Prostate gland (tissue), 2 donors: Measurements from ENCODE around the gene DUSP15. TPM values are rescaled to one million over a fixed set of nuclear protein-coding genes. Genes with fewer than 3 reads are reported as not detected.
"Not testable (repeated sequence)": the region's sequence is repeated elsewhere in the genome, so short reads cannot be mapped to it uniquely, and the experiment has no call there.

Experiments used
- DNase-seq: peaks from one replicate; pipeline ENCODE4 v3.0.0-alpha.2; 2019; ENCODE audit warnings: low spot score
- H3K27ac ChIP-seq, 2 donors: fragments of 200-600 bp; sonication (generic); 2 replicates each; pipeline ENCODE4 v1.5.1; 2017 to 2019
- H3K27me3 ChIP-seq: fragments of 200-600 bp; sonication (generic); replicated peaks from 2 replicates; pipeline ENCODE4 v1.5.1; 2019; ENCODE audit not compliant: insufficient read depth
- H3K36me3 ChIP-seq, 2 donors: fragments of 200-600 bp; sonication (generic); 1 replicate in 1 of 2; 2 replicates in 1 of 2; pipeline versions ENCODE4 v1.5.1 to v1.8.1; 2017 to 2019
- H3K4me1 ChIP-seq: fragments of 200-600 bp; sonication (generic); replicated peaks from 2 replicates; pipeline ENCODE4 v1.5.1; 2019
- H3K4me3 ChIP-seq, 2 donors: fragments of 200-600 bp; sonication (generic); 2 replicates each; pipeline ENCODE4 v1.5.1; 2017 to 2019
- H3K9me3 ChIP-seq: fragments of 200-600 bp; sonication (generic); 2 replicates; pipeline ENCODE4 v1.5.1; 2017
- POLR2A ChIP-seq: fragments of 450-650 bp; IDR thresholded peaks from one replicate; pipeline ENCODE4 v1.6.1; 2016; ENCODE audit warnings: antibody characterized with exemption, mild to moderate bottlenecking
- POLR2AphosphoS5 ChIP-seq: sonication (generic); formaldehyde crosslinking; IDR thresholded peaks from one replicate; pipeline ENCODE4 v1.6.1; 2017; ENCODE audit warnings: antibody characterized with exemption
- WGBS: methylation state at CpG from one replicate; pipeline ENCODE4 v1.1.5; 2018; 5-methylcytosine and 5-hydroxymethylcytosine counted together
- intact Hi-C: fragments of 100-400 bp; cut with DNase I; formaldehyde crosslinking; loops from one replicate; pipeline ENCODE4 v1.14.2; 2022
- total RNA-seq, 2 donors: library from RNA; depleted of rRNA; stranded (reverse); fragments of >200 nt; gene quantifications; one replicate each; pipeline ENCODE4 v1.1.0, GENCODE V29; 2016
- TF ChIP-seq, protein P1 (sequence below), 4 experiments: fragments of 200-600 bp in 2 of 4; fragments of 450-650 bp in 2 of 4; sonication (generic) in 2 of 4; IDR thresholded peaks; 1 replicate in 3 of 4; 2 replicates in 1 of 4; pipeline ENCODE4 v1.5.1; 2016 to 2019; ENCODE audit warnings: antibody characterized with exemption in 4 of 4, mild to moderate bottlenecking in 2 of 4, moderate library complexity in 2 of 4

The DUSP15 gene
- total RNA-seq, 2 donors from 2014 or later = 1.7 to 57.9 TPM

DNA sequence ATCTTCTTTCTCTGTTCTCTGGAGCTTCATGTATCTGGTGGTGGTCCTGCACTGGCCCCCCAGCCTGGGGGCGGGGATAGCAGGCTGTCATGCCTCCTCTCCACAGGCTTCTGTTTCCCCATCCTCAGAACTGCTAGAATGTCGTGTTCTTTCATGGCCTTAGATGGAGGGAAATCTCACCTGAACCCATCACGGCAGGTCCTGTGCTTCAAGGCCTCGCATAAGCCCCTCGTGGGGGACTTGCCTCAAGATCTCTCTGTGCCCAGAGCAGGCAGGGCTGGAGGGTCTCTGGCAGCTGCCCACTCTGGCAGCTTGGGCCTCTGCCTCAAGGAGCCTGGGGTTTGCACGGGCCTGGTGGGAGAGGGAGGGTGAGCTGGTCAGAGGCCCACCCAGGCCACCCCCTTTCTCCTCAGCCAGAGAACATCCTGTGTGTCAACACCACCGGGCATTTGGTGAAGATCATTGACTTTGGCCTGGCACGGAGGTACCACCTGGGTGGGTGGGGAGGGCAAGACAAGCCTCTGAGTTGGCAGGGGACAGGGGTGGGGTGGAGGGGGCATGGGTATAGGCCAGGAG is 39.8 kb downstream of the DUSP15 start:
- H3K36me3 ChIP-seq = no peaks in the 10 kb centered on the region
- no peak for DNase-seq
- 86% methylated on average over 8 of the region's 8 CpGs for WGBS
- no peak overlapping the region for H3K27ac ChIP-seq
- H3K9me3 ChIP-seq = no peaks in the 10 kb centered on the region
- TF ChIP-seq POLR2AphosphoS5 (no peak), POLR2A (no peak)
- TF ChIP-seq, protein P1, sequence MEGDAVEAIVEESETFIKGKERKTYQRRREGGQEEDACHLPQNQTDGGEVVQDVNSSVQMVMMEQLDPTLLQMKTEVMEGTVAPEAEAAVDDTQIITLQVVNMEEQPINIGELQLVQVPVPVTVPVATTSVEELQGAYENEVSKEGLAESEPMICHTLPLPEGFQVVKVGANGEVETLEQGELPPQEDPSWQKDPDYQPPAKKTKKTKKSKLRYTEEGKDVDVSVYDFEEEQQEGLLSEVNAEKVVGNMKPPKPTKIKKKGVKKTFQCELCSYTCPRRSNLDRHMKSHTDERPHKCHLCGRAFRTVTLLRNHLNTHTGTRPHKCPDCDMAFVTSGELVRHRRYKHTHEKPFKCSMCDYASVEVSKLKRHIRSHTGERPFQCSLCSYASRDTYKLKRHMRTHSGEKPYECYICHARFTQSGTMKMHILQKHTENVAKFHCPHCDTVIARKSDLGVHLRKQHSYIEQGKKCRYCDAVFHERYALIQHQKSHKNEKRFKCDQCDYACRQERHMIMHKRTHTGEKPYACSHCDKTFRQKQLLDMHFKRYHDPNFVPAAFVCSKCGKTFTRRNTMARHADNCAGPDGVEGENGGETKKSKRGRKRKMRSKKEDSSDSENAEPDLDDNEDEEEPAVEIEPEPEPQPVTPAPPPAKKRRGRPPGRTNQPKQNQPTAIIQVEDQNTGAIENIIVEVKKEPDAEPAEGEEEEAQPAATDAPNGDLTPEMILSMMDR (IDR thresholded peaks at IDR 0.05) = no peak
- no peaks in the 10 kb centered on the region for H3K4me1 ChIP-seq
- H3K4me3 ChIP-seq = no peak overlapping the region
- intact Hi-C loops = no loop called here
- H3K27me3 ChIP-seq = no peaks in the 10 kb centered on the region

DNA sequence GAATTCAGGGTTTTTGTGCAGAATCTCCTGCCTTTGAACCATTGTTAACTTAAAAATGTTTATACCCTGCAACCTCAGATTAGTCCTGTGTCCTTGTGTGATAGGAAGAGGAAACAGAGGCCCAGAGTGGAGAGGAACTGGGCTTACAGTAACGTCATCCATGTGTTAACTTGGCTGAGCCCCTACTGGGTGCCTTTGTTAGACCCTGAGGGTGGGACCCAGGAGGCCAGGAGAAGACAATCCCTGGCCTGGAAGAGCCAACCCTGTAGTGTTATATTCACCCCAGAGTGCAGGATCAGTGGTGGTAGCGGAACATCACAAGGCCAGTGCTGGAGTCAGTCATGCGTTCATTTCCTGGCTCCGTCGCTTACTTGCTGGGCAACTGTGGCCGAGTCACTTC is 40.6 kb downstream of the DUSP15 start:
- intact Hi-C loops = loop anchor here (10.0 kb wide), 1 partner anchor 125 kb away; the partner anchor contains the start of gene PDRG1
- Histone ChIP-seq H3K4me3 (no peak overlapping the region), H3K36me3 (no peaks in the 10 kb centered on the region), H3K9me3 (no peaks in the 10 kb centered on the region), H3K27ac (no peak overlapping the region), H3K4me1 (no peaks in the 10 kb centered on the region), H3K27me3 (no peaks in the 10 kb centered on the region)
- TF ChIP-seq POLR2AphosphoS5 (no peak), POLR2A (no peak)
- TF ChIP-seq, protein P1 (IDR thresholded peaks at IDR 0.05) = no peak
- DNase-seq = no peak
- 92% methylated on average over 6 of the region's 6 CpGs for WGBS

DNA sequence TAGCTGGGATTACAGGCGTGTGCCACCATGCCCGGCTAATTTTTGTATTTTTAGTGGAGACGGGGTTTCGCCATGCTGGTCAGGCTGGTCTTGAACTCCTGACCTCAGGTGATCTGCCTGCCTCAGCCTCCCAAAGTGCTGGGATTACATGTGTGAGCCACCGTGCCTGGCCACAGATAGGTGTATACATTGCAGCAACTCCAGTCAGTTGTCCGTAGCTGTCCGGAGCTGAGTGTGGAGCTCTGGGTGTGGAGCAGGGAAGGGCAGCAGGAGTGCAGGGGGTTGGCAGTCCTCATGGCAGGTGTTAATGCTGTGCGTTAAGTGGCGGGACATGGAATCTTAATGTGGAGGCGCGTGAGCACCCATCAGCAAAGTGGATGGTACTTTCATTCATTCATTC is 42.3 kb downstream of the DUSP15 start:
- not testable (repeated sequence) for H3K27me3 ChIP-seq, H3K4me3 ChIP-seq, DNase-seq, H3K4me1 ChIP-seq, H3K27ac ChIP-seq, H3K9me3 ChIP-seq, H3K36me3 ChIP-seq
- 95% methylated on average over 11 of the region's 11 CpGs for WGBS
- intact Hi-C loops = loop anchor here (10.0 kb wide), 1 partner anchor 127 kb away; the partner anchor contains the start of gene PDRG1

DNA sequence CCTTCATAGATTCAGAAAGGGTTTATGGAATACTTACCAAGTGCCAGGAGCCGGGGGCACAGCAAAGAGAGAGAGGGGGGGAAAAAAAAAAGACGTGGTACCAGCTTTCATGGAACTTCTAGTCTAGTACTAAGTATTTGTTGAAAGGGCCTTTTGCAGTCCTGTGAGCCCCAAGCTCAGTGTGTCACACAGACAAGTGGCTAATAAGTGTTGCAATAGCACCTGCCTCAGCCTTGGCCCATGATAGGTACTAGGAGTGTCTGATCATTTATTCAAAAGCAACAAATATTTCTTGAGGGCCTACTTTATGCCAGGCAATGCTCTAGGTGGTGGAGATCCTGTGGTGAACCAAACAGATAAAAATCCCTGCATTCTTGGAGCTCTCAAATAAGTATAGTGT is 43.3 kb downstream of the DUSP15 start:
- Histone ChIP-seq H3K27ac (no peak overlapping the region), H3K36me3 (no peaks in the 10 kb centered on the region)

DNA sequence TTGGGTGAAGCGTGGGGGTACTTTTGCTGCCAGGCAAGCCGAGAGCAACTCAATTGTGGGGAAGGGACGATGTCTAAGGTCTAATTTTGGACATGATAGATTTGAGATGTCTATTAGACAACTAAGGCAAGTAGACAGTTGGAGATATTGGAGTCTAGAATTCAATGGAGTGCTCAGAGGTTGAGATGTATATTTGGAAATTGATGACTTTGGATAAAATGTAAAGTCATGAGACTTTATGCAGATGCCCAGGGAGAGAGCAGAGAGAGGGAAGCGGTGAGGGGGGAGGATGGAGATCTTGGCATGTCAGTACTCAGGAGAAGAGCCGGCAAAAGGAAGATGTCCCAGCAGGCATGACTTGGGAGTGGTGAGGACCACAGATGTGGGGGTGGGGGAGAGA is 44.3 kb downstream of the DUSP15 start:
- Histone ChIP-seq H3K27ac (no peak overlapping the region), H3K4me1 (no peaks in the 10 kb centered on the region), H3K36me3 (no peaks in the 10 kb centered on the region), H3K4me3 (no peak overlapping the region), H3K27me3 (no peaks in the 10 kb centered on the region), H3K9me3 (no peaks in the 10 kb centered on the region)
- DNase-seq = no peak
- intact Hi-C loops = loop anchor here (10.0 kb wide), 1 partner anchor 129 kb away; the partner anchor contains the start of gene PDRG1
- 92% methylated on average over 5 of the region's 5 CpGs for WGBS
- no peak for TF ChIP-seq POLR2AphosphoS5
- TF ChIP-seq, protein P1 (IDR thresholded peaks at IDR 0.05) = no peak
- TF ChIP-seq POLR2A = no peak

More for the DNA sequence above, 43.3 kb downstream of the DUSP15 start:
- intact Hi-C loops = loop anchor here (10.0 kb wide), 1 partner anchor 128 kb away; the partner anchor contains the start of gene PDRG1
- WGBS = 79% methylated on average over 2 of the region's 2 CpGs
- no peak overlapping the region for H3K4me3 ChIP-seq
- no peaks in the 10 kb centered on the region for H3K9me3 ChIP-seq
- no peak for DNase-seq
- TF ChIP-seq POLR2A (no peak), POLR2AphosphoS5 (no peak)
- TF ChIP-seq, protein P1 (IDR thresholded peaks at IDR 0.05) = no peak
- H3K27me3 ChIP-seq = no peaks in the 10 kb centered on the region
- H3K4me1 ChIP-seq = no peaks in the 10 kb centered on the region
